Measurements from ENCODE around the gene TRIO. TPM values are rescaled to one million over a fixed set of nuclear protein-coding genes. Genes with fewer than 3 reads are reported as not detected.
"Not testable (repeated sequence)": the region's sequence is repeated elsewhere in the genome, so short reads cannot be mapped to it uniquely, and the experiment has no call there.

Gene TRIO
- total RNA-seq, 4 donors from 2014 or later: 67.4 to 103 (median 94.7) TPM

DNA sequence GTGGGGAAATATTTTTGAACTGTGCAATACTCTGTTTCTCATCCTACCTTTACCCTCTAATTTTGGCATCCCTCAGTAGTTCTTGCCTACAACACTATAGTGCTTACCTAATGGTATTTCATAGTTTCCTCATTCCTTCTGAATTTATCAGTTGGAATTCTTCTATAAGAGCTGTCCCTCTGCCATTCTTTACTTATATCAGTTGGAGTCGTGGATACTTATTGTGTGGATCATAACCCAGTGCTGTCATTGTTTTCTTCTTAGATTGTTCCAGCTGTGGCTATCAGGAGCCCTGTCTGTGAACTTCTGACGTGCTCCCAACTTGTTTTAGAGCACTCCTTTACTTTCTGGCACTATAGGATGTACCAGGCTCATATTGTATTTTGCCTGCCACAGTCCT lies 292.3 kb downstream of the TRIO start:
- no peak overlapping the region for H3K27ac ChIP-seq
- H3K36me3 ChIP-seq: no peaks in the 10 kb centered on the region
- intact Hi-C loops (cut with DNase I): no loop called here
- DNase-seq: no peak
- no peaks in the 10 kb centered on the region for H3K9me3 ChIP-seq
- 86 to 90% methylated on average over 2 of the region's 2 CpGs for WGBS, 2 donors
- H3K4me1 ChIP-seq: peaks cover 4 to 6% of the 10 kb centered on the region in 2 donors
- no peak overlapping the region for H3K4me3 ChIP-seq (replicated peaks in 1 of 3)
- no peaks in the 10 kb centered on the region for H3K27me3 ChIP-seq
- no peak for TF ChIP-seq CTCF (IDR thresholded peaks at IDR 0.05)

GRCh38 chr5:14436122-14436521 lies 293.0 kb downstream of the TRIO start:
- WGBS, 2 donors: 90 to 95% methylated on average over 5 of the region's 5 CpGs
- H3K9me3 ChIP-seq; DNase-seq; H3K4me1 ChIP-seq; H3K36me3 ChIP-seq; H3K27me3 ChIP-seq; H3K27ac ChIP-seq; H3K4me3 ChIP-seq (replicated peaks in 1 of 3); intact Hi-C loops (cut with DNase I): not testable (repeated sequence)

- DNase-seq: no peak
- Histone ChIP-seq H3K36me3 (no peaks in the 10 kb centered on the region), H3K4me1 (peaks cover 4 to 10% of the 10 kb centered on the region in 2 donors), H3K27ac (no peak overlapping the region), H3K27me3 (no peaks in the 10 kb centered on the region), H3K4me3 (replicated peaks in 1 of 3) (no peak overlapping the region), H3K9me3 (no peaks in the 10 kb centered on the region)
- WGBS, 2 donors: 93% methylated on average over 5 of the region's 5 CpGs
- TF ChIP-seq POLR2A (IDR thresholded peaks at IDR 0.05) (no peak), CTCF (IDR thresholded peaks at IDR 0.05) (no peak)
- intact Hi-C loops (cut with DNase I): no loop called here
These were observed 293.8 kb downstream of the TRIO start for GRCh38 chr5:14436801-14437542.

GRCh38 chr5:14438195-14438606 lies 295.1 kb downstream of the TRIO start:
- Histone ChIP-seq H3K4me3 (replicated peaks in 1 of 3) (no peak overlapping the region), H3K27ac (no peak overlapping the region), H3K36me3 (no peaks in the 10 kb centered on the region), H3K27me3 (no peaks in the 10 kb centered on the region), H3K4me1 (peaks cover 0 to 4% of the 10 kb centered on the region in 2 donors), H3K9me3 (no peaks in the 10 kb centered on the region)
- intact Hi-C loops (cut with DNase I): no loop called here
- no peak for DNase-seq
- 88 to 92% methylated on average over 6 of the region's 6 CpGs for WGBS, 2 donors
- TF ChIP-seq POLR2A (IDR thresholded peaks at IDR 0.05): no peak
- no peak for TF ChIP-seq CTCF (IDR thresholded peaks at IDR 0.05)

DNA sequence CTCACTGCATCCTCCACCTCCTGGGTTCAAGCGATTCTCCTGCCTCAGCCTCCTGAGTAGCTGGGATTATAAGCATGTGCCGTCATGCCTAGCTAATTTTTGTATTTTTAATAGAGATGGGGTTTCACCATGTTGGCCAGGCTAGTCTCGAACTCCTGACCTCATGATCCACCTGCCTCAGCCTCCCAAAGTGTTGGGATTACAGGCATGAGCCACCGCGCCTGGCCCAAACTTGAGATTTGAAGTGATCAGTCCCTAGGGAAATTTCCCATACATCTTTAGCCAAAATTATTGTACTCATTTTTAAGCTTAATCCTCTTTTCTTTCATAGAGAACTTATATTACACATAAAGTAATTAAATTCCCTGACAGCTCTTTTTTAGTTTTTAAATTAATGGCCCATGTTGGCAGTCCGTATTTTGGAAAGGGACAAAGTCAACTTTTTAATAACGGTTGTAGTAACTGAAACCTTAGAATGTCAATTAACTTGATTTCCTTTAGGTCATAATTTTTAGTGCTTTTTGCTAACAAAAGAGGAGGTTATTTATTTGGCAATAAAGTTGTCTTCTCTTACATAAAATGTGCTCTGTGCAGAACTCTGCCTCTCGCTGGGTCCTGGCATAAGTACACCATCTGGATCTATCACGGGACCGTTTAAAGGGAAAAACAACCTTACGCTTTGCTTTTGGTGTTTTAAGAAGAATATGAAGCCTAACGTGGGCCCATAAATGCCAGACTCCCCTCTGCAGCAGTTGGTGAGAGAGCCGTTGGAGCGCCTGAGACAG lies 296.1 kb downstream of the TRIO start:
- 82 to 89% methylated on average over 14 of the region's 14 CpGs for WGBS, 2 donors
- TF ChIP-seq CTCF (IDR thresholded peaks at IDR 0.05): no peak
- TF ChIP-seq POLR2A (IDR thresholded peaks at IDR 0.05): no peak
- Histone ChIP-seq H3K4me3 (replicated peaks in 1 of 3) (no peak overlapping the region), H3K27me3 (no peaks in the 10 kb centered on the region), H3K36me3 (no peaks in the 10 kb centered on the region), H3K4me1 (peaks cover under 1 to 4% of the 10 kb centered on the region in 2 donors), H3K27ac (no peak overlapping the region), H3K9me3 (no peaks in the 10 kb centered on the region)
- intact Hi-C loops (cut with DNase I): no loop called here
- no peak for DNase-seq
